Body of pancreas (tissue), 4 donors: ENCODE data around the gene UBA7.

Experiments used
- POLR2A ChIP-seq, 3 donors: fragments of 450-650 bp; IDR thresholded peaks; one replicate each; pipeline ENCODE4 v1.6.1; 2016; ENCODE audit warnings: antibody characterized with exemption in 3 of 3, mild to moderate bottlenecking in 2 of 3
- TF ChIP-seq, protein P1 (sequence below), 7 experiments: fragments of 450-650 bp in 4 of 7; fragments of 200-600 bp in 3 of 7; sonication (generic) in 3 of 7; IDR thresholded peaks; one replicate each; pipeline ENCODE4 v1.5.1; 2016 to 2019; ENCODE audit warnings: antibody characterized with exemption in 7 of 7

DNA sequence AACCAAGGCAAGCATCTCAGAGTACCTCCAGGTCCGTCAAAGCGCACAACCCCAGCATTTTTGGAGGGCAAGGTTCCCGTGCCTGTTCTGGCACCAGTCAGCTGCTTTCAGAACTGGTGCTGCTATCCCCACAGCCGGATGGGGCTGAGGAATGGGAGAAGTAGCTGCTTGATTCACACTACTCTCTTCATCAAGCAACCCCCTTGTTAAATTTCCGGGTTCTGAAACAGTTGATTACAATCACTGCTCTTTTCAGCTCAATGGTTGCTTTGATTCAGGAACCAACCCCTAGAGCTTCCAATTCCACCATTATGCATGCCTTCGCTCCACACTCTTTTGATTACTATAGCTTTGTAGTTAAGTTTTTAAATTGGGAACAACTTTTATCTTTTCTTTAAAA lies 12.3 kb upstream of the UBA7 start:
- TF ChIP-seq, protein P1, sequence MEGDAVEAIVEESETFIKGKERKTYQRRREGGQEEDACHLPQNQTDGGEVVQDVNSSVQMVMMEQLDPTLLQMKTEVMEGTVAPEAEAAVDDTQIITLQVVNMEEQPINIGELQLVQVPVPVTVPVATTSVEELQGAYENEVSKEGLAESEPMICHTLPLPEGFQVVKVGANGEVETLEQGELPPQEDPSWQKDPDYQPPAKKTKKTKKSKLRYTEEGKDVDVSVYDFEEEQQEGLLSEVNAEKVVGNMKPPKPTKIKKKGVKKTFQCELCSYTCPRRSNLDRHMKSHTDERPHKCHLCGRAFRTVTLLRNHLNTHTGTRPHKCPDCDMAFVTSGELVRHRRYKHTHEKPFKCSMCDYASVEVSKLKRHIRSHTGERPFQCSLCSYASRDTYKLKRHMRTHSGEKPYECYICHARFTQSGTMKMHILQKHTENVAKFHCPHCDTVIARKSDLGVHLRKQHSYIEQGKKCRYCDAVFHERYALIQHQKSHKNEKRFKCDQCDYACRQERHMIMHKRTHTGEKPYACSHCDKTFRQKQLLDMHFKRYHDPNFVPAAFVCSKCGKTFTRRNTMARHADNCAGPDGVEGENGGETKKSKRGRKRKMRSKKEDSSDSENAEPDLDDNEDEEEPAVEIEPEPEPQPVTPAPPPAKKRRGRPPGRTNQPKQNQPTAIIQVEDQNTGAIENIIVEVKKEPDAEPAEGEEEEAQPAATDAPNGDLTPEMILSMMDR (IDR thresholded peaks at IDR 0.05): no peak
- TF ChIP-seq POLR2A (IDR thresholded peaks at IDR 0.05): no peak
